Immature natural killer cell (primary cell): ENCODE data around the gene FOXK1. TPM values are rescaled to one million over a fixed set of nuclear protein-coding genes. Genes with fewer than 3 reads are reported as not detected.

Experiments used
- DNase-seq, 3 donors: peaks; one replicate each; pipeline ENCODE4 v3.0.0; 2022; ENCODE audit warnings: mixed read lengths in 1 of 3
- H3K27ac Mint-ChIP-seq, 6 donors: one replicate each; pipeline ENCODE4 v1.8.0; 2020; ENCODE audit warnings: mixed read lengths in 6 of 6, mild to moderate bottlenecking in 5 of 6, inconsistent platforms in 4 of 6, moderate library complexity in 3 of 6
- H3K27me3 Mint-ChIP-seq, 3 donors: one replicate each; pipeline ENCODE4 v1.8.0; 2020 to 2021; ENCODE audit warnings: low read depth in 3 of 3, mild to moderate bottlenecking in 3 of 3, mixed read lengths in 3 of 3, moderate library complexity in 3 of 3, inconsistent platforms in 1 of 3
- H3K36me3 Mint-ChIP-seq, 3 donors: one replicate each; pipeline ENCODE4 v1.8.0; 2020; ENCODE audit warnings: mixed read lengths in 3 of 3, inconsistent platforms in 2 of 3, mild to moderate bottlenecking in 2 of 3
- H3K4me1 Mint-ChIP-seq, 2 donors: one replicate each; pipeline ENCODE4 v1.8.0; 2020; ENCODE audit warnings: inconsistent platforms in 2 of 2, mild to moderate bottlenecking in 2 of 2, mixed read lengths in 2 of 2, moderate library complexity in 1 of 2
- H3K4me3 Mint-ChIP-seq, 5 donors: one replicate each; pipeline ENCODE4 v1.8.0; 2020; ENCODE audit warnings: mild to moderate bottlenecking in 5 of 5, mixed read lengths in 5 of 5, inconsistent platforms in 3 of 5, moderate library complexity in 3 of 5
- H3K9me3 Mint-ChIP-seq, 6 donors: one replicate each; pipeline ENCODE4 v1.8.0; 2020; ENCODE audit warnings: mild to moderate bottlenecking in 6 of 6, mixed read lengths in 6 of 6, inconsistent platforms in 4 of 6, moderate library complexity in 3 of 6
- polyA plus RNA-seq, 3 donors: library from polyadenylated mRNA; unstranded; fragments of 300-500 nt; fragmentation: Illumina TruSeq; gene quantifications; one replicate each; pipeline ENCODE4 v1.2.3, GENCODE V29; 2021

FOXK1 gene
- polyA plus RNA-seq, 3 donors from 2014 or later: 1.1 to 3.4 (median 1.5) TPM

DNA sequence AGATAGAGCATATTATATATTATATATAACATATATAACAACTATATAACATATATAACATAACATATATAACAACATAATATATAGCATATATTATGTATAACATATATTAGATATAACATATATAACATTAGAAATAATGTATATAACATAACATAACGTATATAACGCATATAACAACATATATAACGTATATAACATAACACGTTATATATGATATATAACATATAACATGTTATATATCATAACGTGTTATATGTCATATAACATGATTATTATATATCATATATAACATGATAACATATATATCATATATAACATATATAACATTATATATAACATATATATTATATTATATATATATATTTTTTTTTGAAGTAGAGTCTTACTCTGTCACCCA lies 97.0 kb downstream of the FOXK1 start:
- Mint-ChIP-seq H3K9me3 (no peaks in the 10 kb centered on the region), H3K4me3 (no peak overlapping the region), H3K4me1 (peaks cover 42 to 46% of the 10 kb centered on the region in 2 donors), H3K27ac (no peak overlapping the region), H3K27me3 (peaks cover 10 to 16% (median 11%) of the 10 kb centered on the region in 3 donors), H3K36me3 (peaks cover 0 to 8% (median 3%) of the 10 kb centered on the region in 3 donors)
- no peak for DNase-seq

DNA sequence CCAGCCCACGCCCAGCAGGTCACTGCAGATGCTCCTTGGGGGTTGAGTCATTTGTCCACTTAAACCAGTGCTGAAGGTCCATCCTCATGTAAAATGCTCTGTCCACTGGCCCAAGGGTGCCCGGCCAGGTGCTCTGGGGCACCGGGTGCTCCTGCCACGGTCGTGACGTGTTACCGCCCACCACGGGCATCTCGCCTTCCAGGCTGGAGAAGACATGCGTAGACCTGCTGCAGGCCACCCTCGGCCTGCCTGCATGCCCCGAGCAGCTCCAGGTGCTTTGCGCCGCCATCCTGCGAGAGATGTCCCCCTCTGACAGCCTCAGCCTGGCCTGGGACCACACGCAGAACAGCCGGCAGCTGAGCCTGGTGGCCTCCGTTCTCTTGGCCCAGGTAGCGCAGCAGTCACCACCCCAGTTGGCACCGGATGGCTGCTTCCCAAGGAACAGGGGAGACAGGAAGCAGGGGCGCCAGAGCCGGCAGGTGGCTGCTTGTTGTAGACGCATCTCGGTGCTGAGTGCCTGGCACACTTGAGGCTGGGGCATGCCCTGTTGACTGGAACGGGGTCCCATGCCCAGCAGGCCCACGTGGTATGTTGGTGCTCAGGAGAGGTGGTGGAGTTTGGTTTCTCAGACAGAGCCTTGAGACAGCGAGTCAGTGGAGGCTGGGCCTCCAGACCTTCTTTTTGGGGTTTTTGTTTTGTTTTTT lies 99.4 kb downstream of the FOXK1 start:
- peaks cover 0 to 8% (median 3%) of the 10 kb centered on the region in 3 donors for H3K36me3 Mint-ChIP-seq
- peaks cover 0 to 4% (median 0%) of the 10 kb centered on the region in 3 donors for H3K27me3 Mint-ChIP-seq
- H3K4me1 Mint-ChIP-seq: peaks cover 21 to 22% of the 10 kb centered on the region in 2 donors
- no peak for DNase-seq
- no peak overlapping the region for H3K27ac Mint-ChIP-seq
- H3K4me3 Mint-ChIP-seq: no peak overlapping the region
- no peaks in the 10 kb centered on the region for H3K9me3 Mint-ChIP-seq

DNA sequence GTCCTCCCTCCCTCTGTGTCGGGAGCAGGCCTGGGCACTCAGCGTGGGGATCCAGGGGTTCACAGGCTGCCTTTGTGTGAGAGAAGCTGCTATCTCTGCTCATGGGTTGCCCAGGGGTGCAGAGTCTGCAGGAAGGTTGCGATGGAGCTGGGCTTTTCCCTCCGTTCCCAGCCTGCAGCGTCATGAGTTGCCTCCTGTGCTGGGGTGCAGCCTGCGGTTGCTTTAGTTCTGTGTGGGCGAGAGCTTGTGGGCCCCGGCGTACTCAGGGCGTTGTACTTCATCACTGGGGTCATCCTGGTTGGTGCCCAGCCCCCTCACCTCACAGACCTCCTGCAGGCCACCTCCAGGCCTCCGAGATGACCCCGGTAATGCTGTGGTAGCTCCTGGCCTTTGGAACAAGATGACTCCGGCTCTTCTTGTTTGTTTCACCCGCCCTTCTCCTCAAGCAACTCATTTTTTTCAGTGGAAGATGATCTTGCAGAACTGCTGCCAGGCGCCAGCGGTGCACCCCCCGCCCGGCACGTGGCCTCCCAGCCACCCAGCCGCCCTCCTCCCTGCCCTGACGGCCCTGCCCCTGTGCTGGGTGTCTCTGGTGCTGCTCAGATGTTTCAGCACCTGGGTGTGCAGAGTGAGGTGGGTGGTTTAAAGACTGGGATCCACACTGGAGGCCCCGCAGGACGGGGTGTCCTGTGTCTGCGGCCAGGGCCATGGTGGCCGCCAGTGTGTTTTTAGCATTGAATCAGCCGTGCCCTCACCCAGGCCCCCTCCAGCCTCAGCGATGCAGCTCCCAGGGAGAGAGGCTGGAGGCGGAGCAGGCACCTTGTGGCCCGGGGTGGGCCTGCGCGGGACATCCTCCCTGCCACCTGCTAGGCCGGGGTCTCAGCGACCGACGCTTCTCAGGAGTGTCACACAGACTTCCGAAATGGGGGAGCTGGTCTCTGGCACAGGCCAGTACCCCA lies 100.5 kb downstream of the FOXK1 start:
- Mint-ChIP-seq H3K27me3 (peaks cover 0 to 1% (median 0%) of the 10 kb centered on the region in 3 donors), H3K4me1 (peaks cover 11 to 12% of the 10 kb centered on the region in 2 donors), H3K9me3 (no peaks in the 10 kb centered on the region), H3K36me3 (peaks cover 0 to 8% (median 3%) of the 10 kb centered on the region in 3 donors), H3K4me3 (no peak overlapping the region), H3K27ac (no peak overlapping the region)
- DNase-seq: no peak

DNA sequence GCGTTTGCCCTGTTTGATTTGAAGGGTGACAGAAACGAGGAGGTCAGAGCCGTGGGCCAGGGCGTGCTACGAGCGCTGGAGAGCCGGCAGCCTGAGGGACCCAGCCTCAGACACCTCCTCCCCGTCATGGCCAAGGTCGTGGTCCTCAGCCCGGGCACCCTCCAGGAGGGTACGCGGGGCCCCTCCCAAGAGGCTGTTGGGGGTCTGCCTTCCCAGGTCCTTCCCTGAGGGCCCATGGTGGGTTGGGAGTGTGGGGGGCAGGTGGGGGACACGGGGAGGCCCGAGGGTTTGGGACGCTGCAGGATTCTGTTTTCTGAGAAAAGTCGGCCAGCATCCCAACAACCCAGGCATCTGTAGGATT lies 101.2 kb downstream of the FOXK1 start:
- Mint-ChIP-seq H3K27me3 (no peaks in the 10 kb centered on the region), H3K9me3 (no peaks in the 10 kb centered on the region), H3K27ac (no peak overlapping the region), H3K4me3 (no peak overlapping the region), H3K4me1 (peaks cover 4 to 6% of the 10 kb centered on the region in 2 donors), H3K36me3 (peaks cover 0 to 5% (median 3%) of the 10 kb centered on the region in 3 donors)
- no peak for DNase-seq

DNA sequence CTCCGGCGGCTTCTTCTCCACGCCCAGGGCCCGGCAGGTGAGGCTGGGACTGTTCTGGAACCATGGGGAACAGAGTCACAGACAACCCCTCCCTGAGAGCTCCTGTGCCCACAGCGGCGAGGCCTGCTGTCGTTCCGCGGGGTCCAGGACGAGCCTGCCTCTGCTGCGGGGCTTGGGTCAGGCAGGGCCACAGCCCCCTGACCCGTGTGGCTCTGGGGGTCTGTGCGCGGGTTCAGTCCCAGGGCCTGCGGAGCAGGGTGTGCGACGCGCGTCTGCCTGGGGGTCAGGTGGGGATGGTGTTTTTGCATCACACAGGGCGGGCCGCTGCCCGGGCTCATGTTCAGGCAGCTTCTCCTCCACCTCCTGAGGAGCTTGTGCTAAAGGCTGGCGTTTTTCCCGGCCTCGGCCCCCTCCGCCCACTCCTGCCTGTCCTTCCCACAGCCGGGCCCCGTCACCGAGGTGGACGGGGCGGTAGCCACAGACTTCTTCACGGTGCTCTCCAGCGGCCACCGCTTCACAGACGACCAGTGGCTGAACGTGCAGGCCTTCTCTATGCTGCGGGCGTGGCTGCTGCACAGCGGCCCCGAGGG lies 101.8 kb downstream of the FOXK1 start:
- Mint-ChIP-seq H3K36me3 (peaks cover 0 to 4% (median 3%) of the 10 kb centered on the region in 3 donors), H3K27me3 (no peaks in the 10 kb centered on the region), H3K9me3 (no peaks in the 10 kb centered on the region), H3K4me3 (no peak overlapping the region), H3K27ac (no peak overlapping the region), H3K4me1 (peaks cover 0 to 3% of the 10 kb centered on the region in 2 donors)
- no peak for DNase-seq

DNA sequence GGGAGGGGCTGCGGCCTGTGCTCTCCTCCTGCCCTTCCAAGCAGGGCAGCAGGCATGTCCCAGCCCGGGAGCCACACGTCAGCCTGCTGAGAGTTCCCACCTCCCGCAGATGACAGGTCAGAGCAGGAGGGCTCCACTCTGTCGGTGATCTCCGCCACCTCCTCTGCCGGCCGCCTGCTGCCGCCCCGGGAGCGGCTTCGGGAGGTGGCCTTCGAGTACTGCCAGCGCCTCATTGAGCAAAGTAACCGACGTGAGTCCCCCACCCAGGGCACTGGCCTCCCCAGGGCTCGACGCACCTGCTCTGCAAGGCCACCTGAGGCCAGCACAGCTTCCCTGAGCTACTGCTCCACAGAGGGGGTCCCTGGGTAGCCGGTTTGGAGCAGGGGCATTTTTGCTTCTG lies 102.7 kb downstream of the FOXK1 start:
- H3K27ac Mint-ChIP-seq: no peak overlapping the region
- peaks cover 0 to 4% (median 3%) of the 10 kb centered on the region in 3 donors for H3K36me3 Mint-ChIP-seq
- H3K27me3 Mint-ChIP-seq: no peaks in the 10 kb centered on the region
- H3K9me3 Mint-ChIP-seq: no peaks in the 10 kb centered on the region
- H3K4me1 Mint-ChIP-seq: peaks cover 0 to 3% of the 10 kb centered on the region in 2 donors
- no peak for DNase-seq
- H3K4me3 Mint-ChIP-seq: no peak overlapping the region

DNA sequence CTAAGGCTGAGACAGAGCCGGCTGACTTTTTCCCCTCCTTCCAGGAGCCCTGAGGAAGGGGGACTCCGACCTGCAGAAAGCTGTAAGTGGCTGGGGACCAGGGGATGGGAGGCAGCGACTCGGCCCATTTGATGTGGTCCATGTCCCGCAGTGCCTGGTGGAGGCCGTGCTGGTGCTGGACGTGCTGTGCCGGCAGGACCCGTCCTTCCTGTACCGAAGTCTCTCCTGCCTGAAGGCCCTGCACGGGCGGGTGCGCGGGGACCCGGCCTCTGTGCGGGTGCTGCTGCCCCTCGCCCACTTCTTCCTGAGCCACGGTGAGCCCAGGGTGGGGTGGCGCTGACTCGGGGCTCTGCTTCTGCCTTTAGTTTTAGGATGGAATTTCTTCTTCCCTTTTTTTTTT lies 103.3 kb downstream of the FOXK1 start:
- DNase-seq: no peak
- Mint-ChIP-seq H3K27ac (no peak overlapping the region), H3K4me1 (peaks cover 0 to 3% of the 10 kb centered on the region in 2 donors)

DNA sequence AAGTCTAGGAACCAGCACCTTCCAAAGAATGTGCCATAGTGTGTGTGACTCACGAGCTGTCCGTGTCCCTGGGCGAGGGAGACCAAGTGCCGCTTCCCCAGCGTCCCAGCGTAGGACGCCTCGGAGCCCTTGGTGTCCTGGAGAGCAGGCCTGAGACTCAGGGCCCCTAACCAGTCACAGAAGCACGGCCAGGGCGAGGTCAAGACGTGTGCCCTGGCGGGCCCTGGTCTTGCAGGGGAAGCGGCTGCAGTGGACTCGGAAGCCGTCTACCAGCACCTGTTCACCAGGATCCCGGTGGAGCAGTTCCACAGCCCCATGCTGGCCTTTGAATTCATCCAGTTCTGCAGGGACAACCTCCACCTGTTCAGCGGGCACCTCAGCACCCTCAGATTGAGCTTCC lies 103.9 kb downstream of the FOXK1 start:
- Mint-ChIP-seq H3K27me3 (no peaks in the 10 kb centered on the region), H3K4me3 (no peak overlapping the region), H3K36me3 (peaks cover 0 to 4% (median 3%) of the 10 kb centered on the region in 3 donors), H3K9me3 (no peaks in the 10 kb centered on the region), H3K4me1 (peaks cover 0 to 3% of the 10 kb centered on the region in 2 donors), H3K27ac (no peak overlapping the region)
- no peak for DNase-seq

More for the DNA sequence above, 103.3 kb downstream of the FOXK1 start:
- Mint-ChIP-seq H3K4me3 (no peak overlapping the region), H3K27me3 (no peaks in the 10 kb centered on the region), H3K9me3 (no peaks in the 10 kb centered on the region), H3K36me3 (peaks cover 0 to 4% (median 3%) of the 10 kb centered on the region in 3 donors)

DNA sequence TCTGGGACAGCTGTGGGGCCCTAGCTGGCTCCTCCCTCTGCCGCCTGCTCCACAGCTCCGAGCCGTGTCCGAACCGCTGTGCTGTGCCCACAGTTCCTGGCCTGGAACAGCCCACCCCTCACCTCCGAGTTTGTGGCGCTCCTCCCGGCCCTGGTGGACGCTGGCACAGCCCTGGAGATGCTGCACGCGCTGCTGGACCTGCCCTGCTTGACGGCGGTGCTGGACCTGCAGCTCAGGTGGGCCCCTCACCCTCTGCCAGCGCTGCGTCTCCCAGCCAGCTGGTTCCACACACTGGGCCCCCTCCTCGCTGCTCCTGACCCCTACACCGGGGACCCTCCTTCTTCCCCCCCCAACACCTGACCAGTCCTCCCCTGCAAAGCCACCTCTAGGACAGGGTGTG lies 105.4 kb downstream of the FOXK1 start:
- Mint-ChIP-seq H3K9me3 (no peaks in the 10 kb centered on the region), H3K4me3 (no peak overlapping the region), H3K4me1 (peaks cover 6% of the 10 kb centered on the region in 2 donors), H3K27me3 (no peaks in the 10 kb centered on the region), H3K27ac (no peak overlapping the region), H3K36me3 (peaks cover 0 to 5% (median 0%) of the 10 kb centered on the region in 3 donors)
- no peak for DNase-seq

DNA sequence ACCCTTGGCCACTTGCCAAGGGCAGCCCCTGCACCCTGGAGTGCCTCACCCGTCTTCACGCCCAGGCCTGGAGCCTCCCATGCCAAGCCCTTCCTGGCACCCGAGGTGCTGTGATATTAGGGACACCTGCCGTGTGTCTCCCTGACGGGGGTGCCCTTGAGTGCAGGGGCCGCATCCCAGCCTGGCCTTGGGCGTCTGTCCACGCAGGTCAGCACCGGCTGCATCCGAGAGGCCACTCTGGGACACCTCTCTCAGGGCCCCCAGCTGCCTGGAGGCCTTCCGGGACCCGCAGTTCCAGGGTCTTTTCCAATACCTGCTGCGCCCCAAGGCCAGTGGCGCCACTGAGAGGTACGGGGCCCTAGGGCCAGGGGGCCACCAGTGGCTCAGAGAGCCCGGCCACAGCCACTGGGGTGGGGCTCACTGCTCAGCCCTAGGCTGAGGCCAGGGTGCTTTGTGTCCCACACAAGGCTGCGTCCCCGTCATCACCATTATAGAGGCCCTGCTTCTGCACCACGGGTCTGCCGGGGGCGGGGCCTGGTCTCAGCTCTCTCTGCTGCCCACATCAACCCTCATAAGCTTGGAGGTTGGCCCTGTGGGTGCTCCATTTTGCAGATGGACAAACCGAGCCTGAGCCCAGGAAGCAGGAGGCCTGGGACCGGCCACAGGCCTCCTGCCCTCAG lies 106.0 kb downstream of the FOXK1 start:
- Mint-ChIP-seq H3K36me3 (peaks cover 0 to 5% (median 0%) of the 10 kb centered on the region in 3 donors), H3K27me3 (no peaks in the 10 kb centered on the region), H3K4me1 (peaks cover 6% of the 10 kb centered on the region in 2 donors), H3K27ac (no peak overlapping the region), H3K4me3 (no peak overlapping the region), H3K9me3 (no peaks in the 10 kb centered on the region)
- DNase-seq: no peak

DNA sequence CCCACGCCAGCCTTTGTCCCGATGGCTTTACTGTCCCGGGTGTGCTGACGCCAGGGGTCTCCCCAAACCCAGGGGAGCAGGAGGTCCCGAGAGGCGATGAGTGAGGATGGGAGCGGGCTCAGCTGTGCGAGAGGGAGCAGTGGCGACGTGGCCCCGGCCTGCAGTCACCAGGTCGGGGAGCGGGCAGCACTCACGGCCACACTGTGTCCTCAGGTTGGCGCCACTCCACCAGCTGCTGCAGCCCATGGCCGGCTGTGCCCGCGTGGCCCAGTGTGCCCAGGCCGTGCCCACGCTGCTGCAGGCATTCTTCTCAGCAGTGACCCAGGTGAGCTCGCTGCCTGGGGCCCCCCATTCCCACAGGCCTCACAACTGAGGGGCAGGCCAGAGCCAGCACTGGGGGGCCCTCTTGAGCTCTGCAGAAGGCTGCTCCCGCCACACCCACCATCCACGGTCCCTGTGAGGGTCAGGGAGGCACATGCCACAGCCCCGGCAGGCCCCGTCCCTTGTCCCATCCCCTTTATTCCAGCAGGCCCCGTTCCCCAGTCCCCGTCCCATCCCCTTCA lies 106.6 kb downstream of the FOXK1 start:
- H3K4me1 Mint-ChIP-seq: peaks cover 6% of the 10 kb centered on the region in 2 donors
- no peak overlapping the region for H3K27ac Mint-ChIP-seq
- H3K36me3 Mint-ChIP-seq: peaks cover 0 to 5% (median 0%) of the 10 kb centered on the region in 3 donors
- no peak overlapping the region for H3K4me3 Mint-ChIP-seq
- H3K27me3 Mint-ChIP-seq: no peaks in the 10 kb centered on the region
- H3K9me3 Mint-ChIP-seq: no peaks in the 10 kb centered on the region
- no peak for DNase-seq

DNA sequence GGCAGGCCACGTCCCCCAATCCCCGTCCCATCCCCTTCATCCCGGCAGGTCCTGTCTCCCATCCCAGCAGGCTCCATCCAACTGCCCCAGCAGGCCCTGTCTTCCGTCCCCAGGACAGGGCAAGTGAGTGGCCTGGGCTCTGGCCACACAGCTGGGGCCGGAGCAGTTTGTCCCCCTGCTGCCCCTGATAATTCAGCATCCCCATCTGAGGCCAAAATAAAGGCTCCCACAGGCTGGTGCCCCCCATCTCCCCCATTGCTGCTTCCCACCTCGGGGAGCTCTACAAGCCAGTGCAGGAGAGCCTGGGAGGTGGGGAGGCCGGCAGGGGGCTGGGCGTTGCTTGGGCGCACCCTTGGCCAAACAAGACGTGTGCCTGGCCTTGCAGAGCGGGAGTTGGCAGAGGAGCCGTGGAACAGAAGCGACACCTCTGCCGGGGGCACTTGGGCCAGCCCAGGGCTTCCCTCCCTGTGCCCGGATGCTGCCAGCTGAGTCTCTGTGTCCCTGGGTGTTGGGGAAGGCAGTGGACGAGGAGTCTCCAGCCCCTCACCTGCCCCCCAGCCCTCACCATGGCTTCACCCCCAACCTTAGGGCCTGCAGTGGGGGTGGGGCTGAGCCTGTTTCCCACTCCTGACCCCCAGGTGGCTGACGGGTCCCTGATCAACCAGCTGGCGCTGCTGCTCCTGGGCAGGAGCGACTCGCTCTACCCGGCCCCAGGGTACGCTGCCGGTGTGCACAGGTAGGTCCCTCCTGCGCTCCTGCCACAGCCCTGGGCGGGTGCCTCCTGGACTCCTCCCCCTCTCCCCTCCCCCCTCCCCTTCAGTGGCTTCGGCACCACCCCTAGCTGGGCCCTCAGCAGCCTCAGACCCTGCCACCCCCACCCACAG lies 107.3 kb downstream of the FOXK1 start:
- Mint-ChIP-seq H3K27me3 (peaks cover 0 to under 1% (median 0%) of the 10 kb centered on the region in 3 donors), H3K4me3 (no peak overlapping the region), H3K27ac (no peak overlapping the region), H3K4me1 (peaks cover 12 to 13% of the 10 kb centered on the region in 2 donors), H3K9me3 (no peaks in the 10 kb centered on the region), H3K36me3 (peaks cover 0 to 6% (median 5%) of the 10 kb centered on the region in 3 donors)
- DNase-seq: no peak
